Activated B cell treated with CpG ODN at 0.5 μM for 24 hours (primary cell): Measurements from ENCODE around the gene THAP12. TPM values are rescaled to one million over a fixed set of nuclear protein-coding genes. Genes with fewer than 3 reads are reported as not detected.

Source experiments
- ATAC-seq: fragments of 200-7000 bp; cut with Tn5 transposase; one replicate; pipeline ENCODE4 v1.10.0; 2021; ENCODE audit warnings: low read depth, mild to moderate bottlenecking, moderate library complexity
- CTCF ChIA-PET: fragments of 350-600 bp; sonication (Branson Sonifier 250); formaldehyde crosslinking; loops from one replicate; lab custom pipeline; 2021; ENCODE audit warnings: antibody characterized with exemption; lab: Charles Lee
- POLR2A ChIA-PET: fragments of 350-600 bp; sonication (Branson Sonifier 250); formaldehyde crosslinking; loops from one replicate; lab custom pipeline; 2021; ENCODE audit warnings: antibody characterized with exemption; lab: Charles Lee
- DNase-seq: peaks from one replicate; pipeline ENCODE4 v3.0.0; 2022
- H3K27ac Mint-ChIP-seq: one replicate; pipeline ENCODE4 v1.8.0; 2020; ENCODE audit warnings: mixed read lengths
- H3K27me3 Mint-ChIP-seq: one replicate; pipeline ENCODE4 v1.8.0; 2021; ENCODE audit warnings: mixed read lengths
- H3K36me3 Mint-ChIP-seq: one replicate; pipeline ENCODE4 v1.8.0; 2021; ENCODE audit warnings: low read depth, mixed read lengths
- H3K4me1 Mint-ChIP-seq: one replicate; pipeline ENCODE4 v1.8.0; 2021; ENCODE audit warnings: mixed read lengths
- H3K4me3 Mint-ChIP-seq: one replicate; pipeline ENCODE4 v1.8.0; 2020; ENCODE audit warnings: mild to moderate bottlenecking, mixed read lengths
- H3K9me3 Mint-ChIP-seq: one replicate; pipeline ENCODE4 v1.8.0; 2020; ENCODE audit warnings: mixed read lengths
- CTCF ChIP-seq: fragments of 200-600 bp; IDR thresholded peaks from one replicate; pipeline ENCODE4 v1.8.0; 2022; ENCODE audit warnings: antibody characterized with exemption, mild to moderate bottlenecking
- intact Hi-C: fragments of 100-400 bp; cut with micrococcal nuclease; formaldehyde crosslinking; loops from one replicate; pipeline ENCODE4 v1.15.1; 2024
- total RNA-seq: library from RNA; stranded (reverse); gene quantifications from 2 replicates; pipeline ENCODE4 v1.2.3, GENCODE V29; 2022

Gene THAP12
- total RNA-seq, 1 donor from 2014 or later, result 60.2 TPM

- ChIA-PET CTCF (no interaction called here), POLR2A (no interaction called here)
- no peak for ATAC-seq
Observed at GRCh38 chr11:76337469-76337868, 43.5 kb downstream of the THAP12 start.

DNA sequence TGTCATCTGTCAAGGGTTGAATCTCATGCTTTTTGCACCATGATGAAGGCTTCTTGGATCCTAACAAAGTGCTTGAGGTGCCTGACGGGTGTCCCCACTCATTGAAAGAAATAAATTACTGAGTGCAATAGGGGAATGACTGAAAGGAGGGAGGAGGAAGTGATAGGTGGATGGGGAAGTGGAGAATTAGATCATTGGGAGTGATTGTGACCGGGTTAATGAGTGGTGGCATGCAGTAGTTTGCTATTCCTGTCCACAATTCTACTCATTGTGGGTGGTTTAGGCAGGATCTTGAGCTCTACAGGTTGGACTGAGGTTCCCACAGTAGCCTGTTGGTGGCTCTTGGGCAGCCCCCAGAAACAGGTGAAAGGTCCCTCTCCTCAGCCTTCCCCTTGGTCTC, 44.3 kb downstream of the THAP12 start:
- peaks cover 22% of the 10 kb centered on the region for H3K9me3 Mint-ChIP-seq
- peaks cover 7% of the 10 kb centered on the region for H3K4me1 Mint-ChIP-seq
- no peaks in the 10 kb centered on the region for H3K27me3 Mint-ChIP-seq
- DNase-seq (no peak), ATAC-seq (no peak)
- H3K27ac Mint-ChIP-seq, result no peak overlapping the region
- POLR2A ChIA-PET, result interaction anchor here (0.7 kb wide), 1 partner anchor 1078 kb away, joined by 3 read pairs; no protein-coding TSS in a partner anchor
- H3K4me3 Mint-ChIP-seq, result no peak overlapping the region
- peaks cover 2% of the 10 kb centered on the region for H3K36me3 Mint-ChIP-seq
- intact Hi-C loops, result no loop called here
- TF ChIP-seq CTCF, result no peak
- CTCF ChIA-PET, result no interaction called here

More at GRCh38 chr11:76337469-76337868, 43.5 kb downstream of the THAP12 start:
- peaks cover 2% of the 10 kb centered on the region for H3K36me3 Mint-ChIP-seq
- no peak for TF ChIP-seq CTCF
- intact Hi-C loops, result no loop called here
- no peak for DNase-seq
- H3K4me1 Mint-ChIP-seq, result peaks cover 7% of the 10 kb centered on the region
- no peaks in the 10 kb centered on the region for H3K27me3 Mint-ChIP-seq
- H3K27ac Mint-ChIP-seq, result no peak overlapping the region
- H3K9me3 Mint-ChIP-seq, result peaks cover 22% of the 10 kb centered on the region
- H3K4me3 Mint-ChIP-seq, result no peak overlapping the region

- no peak for TF ChIP-seq CTCF
- peaks cover 22% of the 10 kb centered on the region for H3K9me3 Mint-ChIP-seq
- ATAC-seq (no peak), DNase-seq (no peak)
- intact Hi-C loops, result no loop called here
- ChIA-PET CTCF (no interaction called here), POLR2A (no interaction called here)
- peaks cover 7% of the 10 kb centered on the region for H3K4me1 Mint-ChIP-seq
- no peaks in the 10 kb centered on the region for H3K27me3 Mint-ChIP-seq
- H3K4me3 Mint-ChIP-seq, result no peak overlapping the region
- no peak overlapping the region for H3K27ac Mint-ChIP-seq
- H3K36me3 Mint-ChIP-seq, result peaks cover 2% of the 10 kb centered on the region
Observed at GRCh38 chr11:76335842-76336241, 45.1 kb downstream of the THAP12 start.

DNA sequence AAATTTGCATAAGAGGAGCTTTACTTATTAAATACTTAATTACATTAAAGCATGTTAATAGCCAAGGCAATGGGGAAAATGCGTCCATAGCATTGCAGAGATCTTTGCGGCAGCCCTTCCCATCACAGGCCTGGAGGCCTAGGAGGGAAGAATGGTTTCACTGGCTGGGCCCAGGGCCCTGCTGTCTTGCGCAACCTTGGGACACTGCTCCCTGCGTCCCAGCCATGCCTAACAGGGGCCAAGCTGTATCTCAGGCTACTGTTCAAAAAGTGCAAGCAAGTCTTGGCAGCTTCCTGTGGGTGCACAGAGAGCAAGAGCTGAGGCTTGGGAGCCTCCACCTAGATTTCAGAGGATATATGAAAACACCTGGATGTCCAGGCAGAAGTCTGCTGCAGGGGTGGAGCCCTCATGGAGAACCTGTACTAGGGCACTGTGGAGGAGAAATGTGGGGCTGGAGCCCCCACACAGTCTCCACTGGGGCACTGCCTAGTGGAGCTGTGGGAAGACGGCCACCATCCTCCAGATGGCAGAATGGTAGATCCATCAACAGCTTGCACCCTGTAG, 46.0 kb downstream of the THAP12 start:
- Mint-ChIP-seq H3K27me3 (no peaks in the 10 kb centered on the region), H3K4me3 (no peak overlapping the region), H3K27ac (no peak overlapping the region), H3K4me1 (peaks cover 7% of the 10 kb centered on the region), H3K36me3 (peaks cover 2% of the 10 kb centered on the region), H3K9me3 (peaks cover 22% of the 10 kb centered on the region)
- no peak for TF ChIP-seq CTCF
- ChIA-PET CTCF (no interaction called here), POLR2A (no interaction called here)
- ATAC-seq (no peak), DNase-seq (no peak)
- intact Hi-C loops, result no loop called here

GRCh38 chr11:76330651-76331050, 50.3 kb downstream of the THAP12 start:
- Mint-ChIP-seq H3K4me1 (peaks cover 2% of the 10 kb centered on the region), H3K27ac (no peak overlapping the region), H3K9me3 (peaks cover 14% of the 10 kb centered on the region), H3K36me3 (peaks cover 2% of the 10 kb centered on the region), H3K4me3 (no peak overlapping the region), H3K27me3 (no peaks in the 10 kb centered on the region)
- no peak for TF ChIP-seq CTCF
- DNase-seq (no peak), ATAC-seq (no peak)
- ChIA-PET POLR2A (no interaction called here), CTCF (no interaction called here)
- intact Hi-C loops, result no loop called here
